ENCODE results near the gene SLC25A39. TPM values are rescaled to one million over a fixed set of nuclear protein-coding genes. Genes with fewer than 3 reads are reported as not detected.

The SLC25A39 gene
- total RNA-seq, 1 donor from 2014 or later = 76.8 TPM

DNA sequence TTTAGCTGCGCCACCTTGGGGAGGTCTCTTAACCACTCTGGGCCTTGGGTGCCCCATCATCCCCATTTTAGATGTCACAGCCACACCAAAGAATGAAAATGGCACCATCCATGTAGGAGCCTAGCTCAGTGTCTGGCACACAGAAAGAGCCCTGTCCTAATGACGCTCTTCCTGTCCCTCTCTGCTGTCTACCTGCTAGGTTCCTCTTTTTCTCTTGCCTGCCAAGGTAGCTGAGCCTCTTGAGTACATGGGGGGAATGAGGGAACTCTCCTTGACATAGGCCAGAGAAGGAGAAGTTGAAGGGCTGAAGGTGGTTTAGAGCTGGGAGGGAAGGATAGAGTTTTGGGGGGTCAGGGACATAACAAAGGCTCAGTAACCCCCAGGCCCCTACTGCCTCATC is 14.4 kb downstream of the SLC25A39 start:
- intact Hi-C loops (cut with DNase I) = no loop called here
- TF ChIP-seq, protein P1, sequence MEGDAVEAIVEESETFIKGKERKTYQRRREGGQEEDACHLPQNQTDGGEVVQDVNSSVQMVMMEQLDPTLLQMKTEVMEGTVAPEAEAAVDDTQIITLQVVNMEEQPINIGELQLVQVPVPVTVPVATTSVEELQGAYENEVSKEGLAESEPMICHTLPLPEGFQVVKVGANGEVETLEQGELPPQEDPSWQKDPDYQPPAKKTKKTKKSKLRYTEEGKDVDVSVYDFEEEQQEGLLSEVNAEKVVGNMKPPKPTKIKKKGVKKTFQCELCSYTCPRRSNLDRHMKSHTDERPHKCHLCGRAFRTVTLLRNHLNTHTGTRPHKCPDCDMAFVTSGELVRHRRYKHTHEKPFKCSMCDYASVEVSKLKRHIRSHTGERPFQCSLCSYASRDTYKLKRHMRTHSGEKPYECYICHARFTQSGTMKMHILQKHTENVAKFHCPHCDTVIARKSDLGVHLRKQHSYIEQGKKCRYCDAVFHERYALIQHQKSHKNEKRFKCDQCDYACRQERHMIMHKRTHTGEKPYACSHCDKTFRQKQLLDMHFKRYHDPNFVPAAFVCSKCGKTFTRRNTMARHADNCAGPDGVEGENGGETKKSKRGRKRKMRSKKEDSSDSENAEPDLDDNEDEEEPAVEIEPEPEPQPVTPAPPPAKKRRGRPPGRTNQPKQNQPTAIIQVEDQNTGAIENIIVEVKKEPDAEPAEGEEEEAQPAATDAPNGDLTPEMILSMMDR (IDR thresholded peaks at IDR 0.05) = no peak
- no peak overlapping the region for H3K27ac ChIP-seq
- no peaks in the 10 kb centered on the region for H3K9me3 ChIP-seq
- H3K4me3 ChIP-seq = no peak overlapping the region
- no peaks in the 10 kb centered on the region for H3K36me3 ChIP-seq
- DNase-seq (no peak), ATAC-seq (no peak)
- H3K27me3 ChIP-seq = peaks cover 27% of the 10 kb centered on the region
- H3K4me1 ChIP-seq = peaks cover 19% of the 10 kb centered on the region

- TF ChIP-seq, protein P1 (IDR thresholded peaks at IDR 0.05) = no peak
- H3K27me3 ChIP-seq = peaks cover 22% of the 10 kb centered on the region
- peaks cover 19% of the 10 kb centered on the region for H3K4me1 ChIP-seq
- no peaks in the 10 kb centered on the region for H3K36me3 ChIP-seq
- intact Hi-C loops (cut with DNase I) = no loop called here
- no peak overlapping the region for H3K4me3 ChIP-seq
- H3K27ac ChIP-seq = no peak overlapping the region
- DNase-seq = no peak
- ATAC-seq = no peak
- H3K9me3 ChIP-seq = no peaks in the 10 kb centered on the region
Measured at GRCh38 chr17:44309472-44309871, 15.2 kb downstream of the SLC25A39 start.

DNA sequence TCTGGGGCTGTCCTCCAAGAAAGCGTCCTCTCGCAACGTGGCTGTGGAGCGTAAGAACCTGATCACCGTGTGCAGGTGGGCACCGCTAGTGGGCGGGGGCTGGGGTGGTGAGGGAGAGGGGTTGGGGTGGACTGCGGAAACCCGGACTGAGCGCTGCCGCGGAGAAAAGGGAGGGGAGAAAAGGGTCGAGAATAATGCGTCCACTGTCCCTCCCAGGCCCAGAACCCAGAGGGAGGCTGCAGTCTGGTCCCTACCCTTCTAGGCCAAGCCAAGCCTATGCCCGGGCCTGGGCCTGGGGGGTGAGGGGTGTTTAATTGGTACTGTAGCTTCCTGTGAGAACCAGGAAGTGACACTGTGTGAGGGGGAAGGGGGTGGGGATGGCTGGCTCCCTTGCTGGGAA is 15.8 kb downstream of the SLC25A39 start:
- Histone ChIP-seq H3K27ac (no peak overlapping the region), H3K36me3 (no peaks in the 10 kb centered on the region), H3K9me3 (no peaks in the 10 kb centered on the region), H3K27me3 (peaks cover 16% of the 10 kb centered on the region), H3K4me3 (peak overlapping the region; percentile 51), H3K4me1 (peaks cover 19% of the 10 kb centered on the region)
- TF ChIP-seq, protein P1 (IDR thresholded peaks at IDR 0.05) = no peak
- DNase-seq (no peak), ATAC-seq (peak; percentile 2)
- intact Hi-C loops (cut with DNase I) = no loop called here

DNA sequence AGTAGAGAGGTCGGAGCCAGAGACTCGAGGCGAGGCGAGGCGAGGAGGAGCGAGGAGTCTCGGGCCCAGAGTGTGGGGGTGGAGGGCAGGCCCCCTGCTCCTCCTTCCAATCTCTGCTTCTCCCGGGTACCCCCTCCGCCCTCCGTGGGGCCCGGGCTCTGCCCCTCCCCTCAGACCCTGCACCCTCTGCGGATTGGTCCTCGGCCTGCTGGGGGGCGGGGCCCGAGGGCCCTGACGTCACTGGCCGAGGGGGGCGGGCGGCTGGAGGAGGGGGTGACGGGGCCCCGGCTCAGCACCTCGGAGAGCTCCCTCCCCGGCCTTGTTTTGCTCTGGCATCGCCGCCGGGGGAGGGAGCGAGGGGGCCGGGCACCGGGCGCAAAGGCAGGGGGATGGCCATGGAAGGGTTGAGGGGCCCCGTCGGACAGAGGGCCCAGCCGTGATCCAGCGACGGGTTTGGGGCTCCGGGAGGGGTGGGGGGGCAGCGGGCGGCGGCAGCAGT is 16.3 kb downstream of the SLC25A39 start, which contains the start of gene RUNDC3A:
TSS of gene RUNDC3A (plus strand) at position 282 of the 499 bp plus-strand sequence. CDS start 232 bp downstream, outside the sequence.
- peak; percentile 94 for ATAC-seq
- Histone ChIP-seq H3K27ac (no peak within 1 kb of the TSS), H3K9me3 (no peaks in the 10 kb centered on the region), H3K36me3 (no peaks in the 10 kb centered on the region), H3K27me3 (peaks cover 15% of the 10 kb centered on the region), H3K4me1 (peaks cover 19% of the 10 kb centered on the region), H3K4me3 (peak within 1 kb of the TSS; percentile 51)
- DNase-seq = peak; percentile 91
- intact Hi-C loops (cut with DNase I) = no loop called here
- TF ChIP-seq, protein P1 (IDR thresholded peaks at IDR 0.05) = no peak

DNA sequence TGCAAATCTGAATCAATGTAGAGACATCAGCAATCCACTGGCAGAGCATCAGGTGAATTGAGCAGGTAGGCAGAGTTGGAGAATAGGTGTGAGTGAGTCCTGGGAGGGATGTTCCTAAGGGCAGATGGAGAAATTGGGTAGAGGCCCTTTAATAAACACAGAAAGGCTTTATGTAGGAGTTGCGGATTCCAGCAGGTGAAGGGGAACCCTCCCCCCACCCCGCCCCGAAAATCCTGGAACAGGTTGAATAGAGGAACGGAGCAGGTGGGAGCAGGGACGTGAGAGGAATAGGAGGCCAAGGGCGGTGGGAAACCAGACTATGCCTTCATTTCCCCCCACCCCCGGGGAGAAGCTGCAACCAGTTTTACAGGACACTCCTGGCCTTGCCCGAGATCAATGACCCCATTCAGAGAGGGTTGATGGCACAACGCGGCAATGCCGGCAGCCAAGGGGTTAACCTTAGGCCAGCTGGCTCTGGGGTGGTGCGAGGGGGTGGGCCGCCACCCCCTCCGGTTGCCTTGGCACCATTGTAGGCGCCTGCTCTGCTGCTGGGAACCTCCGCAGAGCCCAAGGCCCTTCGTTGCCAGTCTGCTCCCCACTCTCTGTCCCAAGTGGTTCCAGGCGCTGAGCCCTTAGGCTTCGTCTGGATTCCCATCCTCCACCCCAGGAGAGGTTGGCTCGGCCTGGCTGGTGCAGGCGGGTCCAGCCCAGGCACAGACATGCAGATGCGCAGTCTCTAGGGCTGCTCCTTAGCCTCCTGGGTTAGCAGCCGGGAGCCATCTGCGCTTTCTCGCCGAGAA is 17.0 kb downstream of the SLC25A39 start:
- peak; percentile 53 for ATAC-seq
- intact Hi-C loops (cut with DNase I) = no loop called here
- no peak for DNase-seq

More for the DNA sequence above, 17.0 kb downstream of the SLC25A39 start:
- H3K27ac ChIP-seq = no peak overlapping the region
- peaks cover 15% of the 10 kb centered on the region for H3K27me3 ChIP-seq
- H3K4me1 ChIP-seq = peaks cover 19% of the 10 kb centered on the region
- peak overlapping the region; percentile 51 for H3K4me3 ChIP-seq
- TF ChIP-seq, protein P1 (IDR thresholded peaks at IDR 0.05) = no peak
- H3K9me3 ChIP-seq = no peaks in the 10 kb centered on the region
- no peaks in the 10 kb centered on the region for H3K36me3 ChIP-seq

All from upper lobe of right lung (tissue), 1 donor.